ENCODE data around the gene FOXO3. TPM values are rescaled to one million over a fixed set of nuclear protein-coding genes. Genes with fewer than 3 reads are reported as not detected.

Gene FOXO3
- total RNA-seq, 1 experiment from 2014 or later: 22.1 TPM

DNA sequence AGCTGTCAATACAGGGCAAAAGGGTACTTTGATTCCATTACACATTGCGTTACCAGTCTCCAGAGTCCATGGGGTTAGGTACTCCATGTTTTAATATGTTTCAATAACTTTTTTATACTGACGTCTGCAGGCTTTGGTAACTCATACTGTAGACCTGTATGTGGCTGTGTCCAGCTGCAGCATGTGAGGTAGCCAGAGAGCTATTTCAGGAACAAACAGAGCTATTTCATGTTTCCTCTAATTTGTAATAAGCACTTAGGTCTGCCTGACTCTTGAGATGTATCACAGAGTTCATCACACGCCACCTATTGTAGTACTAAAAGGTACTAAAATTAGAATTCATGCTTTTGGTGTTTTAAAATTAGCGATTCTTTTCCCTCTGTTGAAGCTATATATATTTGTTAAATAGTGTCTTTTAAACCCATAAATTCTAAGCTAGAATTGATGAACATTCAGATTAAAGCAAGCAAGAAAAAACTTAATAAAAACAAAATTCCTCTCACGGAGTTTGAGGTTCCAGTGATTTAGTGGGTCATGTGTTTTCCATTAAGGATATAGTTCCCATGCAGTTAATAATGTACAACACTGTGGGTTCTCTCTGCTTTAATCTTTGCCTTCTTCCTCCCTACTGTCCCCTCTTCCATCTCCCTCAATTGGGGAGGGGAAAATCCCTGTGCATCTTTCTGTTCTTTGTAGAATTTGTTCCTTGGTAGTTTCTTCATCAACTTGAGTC lies 37.0 kb downstream of the FOXO3 start:
- Histone ChIP-seq H2AFZ (ENCODE audit: low read length) (no peak overlapping the region), H3K9me3 (ENCODE audit: control insufficient read depth, low read depth, low read length) (no peaks in the 10 kb centered on the region), H3K56ac (ENCODE audit: insufficient read length, low read depth, low read length) (no peak overlapping the region), H3K27me3 (ENCODE audit: insufficient read depth, low read length) (no peaks in the 10 kb centered on the region), H2BK20ac (ENCODE audit: low read depth, low read length, poor library complexity, severe bottlenecking) (no peak overlapping the region), H2BK15ac (ENCODE audit: low read depth, low read length) (no peak overlapping the region), H3K4ac (ENCODE audit: low read depth, low read length) (no peak overlapping the region), H3K4me1 (ENCODE audit: insufficient read depth, low read length) (peaks cover 4% of the 10 kb centered on the region; the same call in 1 of the 2 replicates), H3K27ac (ENCODE audit: insufficient read length, low read depth, low read length) (no peak overlapping the region), H3K4me2 (ENCODE audit: insufficient read depth, insufficient read length, low read length) (no peak overlapping the region), H4K8ac (replicated peaks; ENCODE audit: insufficient read length, low read depth, low read length) (no peak overlapping the region), H3K79me2 (ENCODE audit: insufficient read depth, low read length) (peaks cover 2% of the 10 kb centered on the region; the same call in 1 of the 2 replicates), H2BK12ac (ENCODE audit: insufficient read length, low read depth, low read length) (no peak overlapping the region), H4K20me1 (ENCODE audit: control insufficient read depth, insufficient read depth, insufficient read length) (no peaks in the 10 kb centered on the region), H2BK5ac (ENCODE audit: insufficient read length, low read length) (no peak overlapping the region), H3K18ac (ENCODE audit: insufficient read length, low read depth, low read length) (no peak overlapping the region), H3K9ac (ENCODE audit: extremely low read depth, insufficient read length, low read length) (no peak overlapping the region), H3K79me1 (ENCODE audit: insufficient read depth, low read depth, low read length, poor library complexity, severe bottlenecking) (no peaks in the 10 kb centered on the region), H3T11ph (ENCODE audit: low read length) (no peak overlapping the region), H4K91ac (ENCODE audit: insufficient read length, low read depth, low read length) (no peak overlapping the region), H3K23ac (ENCODE audit: insufficient read length, low read depth, low read length) (no peak overlapping the region), H3K14ac (ENCODE audit: insufficient read depth, low read length) (no peak overlapping the region), H3K23me2 (ENCODE audit: insufficient read length, low read depth, low read length, poor library complexity, severe bottlenecking) (no peaks in the 10 kb centered on the region), H2AK5ac (ENCODE audit: insufficient read length, low read length) (no peak overlapping the region), H4K5ac (ENCODE audit: insufficient read length, low read depth, low read length) (no peak overlapping the region), H2BK120ac (ENCODE audit: low read depth, low read length, poor library complexity, severe bottlenecking) (no peak overlapping the region)
- Mint-ChIP-seq H3K9me3 (no peaks in the 10 kb centered on the region), H3K36me3 (ENCODE audit: insufficient read depth in 1 of 3, low read depth in 3 of 3) (no peaks in the 10 kb centered on the region; a peak in 1 of 7 replicates), H3K4me3 (no peak overlapping the region), H3K4me1 (peaks cover 24 to 25% of the 10 kb centered on the region in 2 experiments), H3K27ac (no peak overlapping the region), H3K27me3 (ENCODE audit: low read depth) (no peaks in the 10 kb centered on the region)
- WGBS (ENCODE audit: extremely low coverage, insufficient read length, low lambda C conversion rate): no CpG with 5 or more reads among the region's 5 CpGs
- DNase-seq: no peak
- TF ChIP-seq, protein P1, sequence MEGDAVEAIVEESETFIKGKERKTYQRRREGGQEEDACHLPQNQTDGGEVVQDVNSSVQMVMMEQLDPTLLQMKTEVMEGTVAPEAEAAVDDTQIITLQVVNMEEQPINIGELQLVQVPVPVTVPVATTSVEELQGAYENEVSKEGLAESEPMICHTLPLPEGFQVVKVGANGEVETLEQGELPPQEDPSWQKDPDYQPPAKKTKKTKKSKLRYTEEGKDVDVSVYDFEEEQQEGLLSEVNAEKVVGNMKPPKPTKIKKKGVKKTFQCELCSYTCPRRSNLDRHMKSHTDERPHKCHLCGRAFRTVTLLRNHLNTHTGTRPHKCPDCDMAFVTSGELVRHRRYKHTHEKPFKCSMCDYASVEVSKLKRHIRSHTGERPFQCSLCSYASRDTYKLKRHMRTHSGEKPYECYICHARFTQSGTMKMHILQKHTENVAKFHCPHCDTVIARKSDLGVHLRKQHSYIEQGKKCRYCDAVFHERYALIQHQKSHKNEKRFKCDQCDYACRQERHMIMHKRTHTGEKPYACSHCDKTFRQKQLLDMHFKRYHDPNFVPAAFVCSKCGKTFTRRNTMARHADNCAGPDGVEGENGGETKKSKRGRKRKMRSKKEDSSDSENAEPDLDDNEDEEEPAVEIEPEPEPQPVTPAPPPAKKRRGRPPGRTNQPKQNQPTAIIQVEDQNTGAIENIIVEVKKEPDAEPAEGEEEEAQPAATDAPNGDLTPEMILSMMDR (conservative IDR thresholded peaks at IDR 0.05): no peak
